Ascending aorta (tissue), 2 donors: ENCODE results near the gene RPS15. TPM values are rescaled to one million over a fixed set of nuclear protein-coding genes. Genes with fewer than 3 reads are reported as not detected.

Experiments
- DNase-seq, 2 donors: peaks; one replicate each; pipeline ENCODE4 v3.0.0-alpha.2; 2019; ENCODE audit warnings: low spot score in 2 of 2
- H3K27ac ChIP-seq, 2 donors: fragments of 200-600 bp; sonication (generic); one replicate each; pipeline ENCODE4 v1.5.1; 2016 to 2017; ENCODE audit warnings: mild to moderate bottlenecking in 1 of 2
- H3K27me3 ChIP-seq: fragments of 200-600 bp; sonication (generic); one replicate; pipeline ENCODE4 v1.5.1; 2017
- H3K36me3 ChIP-seq, 2 donors: fragments of 200-600 bp; sonication (generic); one replicate each; pipeline ENCODE4 v1.5.1; 2016
- H3K4me1 ChIP-seq, 2 donors: fragments of 200-600 bp; sonication (generic); one replicate each; pipeline ENCODE4 v1.5.1; 2016 to 2017; ENCODE audit warnings: mild to moderate bottlenecking in 1 of 2
- H3K4me3 ChIP-seq, 2 donors: fragments of 200-600 bp; sonication (generic); one replicate each; pipeline ENCODE4 v1.5.1; 2016 to 2017; ENCODE audit warnings: mild to moderate bottlenecking in 1 of 2
- H3K9me3 ChIP-seq, 2 donors: fragments of 200-600 bp; sonication (generic); one replicate each; pipeline ENCODE4 v1.5.1; 2016
- intact Hi-C: fragments of 100-400 bp; cut with DNase I; formaldehyde crosslinking; loops from one replicate; pipeline ENCODE4 v1.15.1; 2023
- total RNA-seq: library from RNA; depleted of rRNA; stranded (reverse); fragments of >200 nt; gene quantifications from one replicate; pipeline ENCODE4 v1.1.0, GENCODE V29; 2016
- TF ChIP-seq, protein P1 (sequence below), 3 experiments: fragments of 200-600 bp in 2 of 3; fragments of 450-650 bp in 1 of 3; sonication (generic) in 2 of 3; IDR thresholded peaks; one replicate each; pipeline ENCODE4 v1.5.1; 2016 to 2019; ENCODE audit warnings: antibody characterized with exemption in 3 of 3, mild to moderate bottlenecking in 1 of 3, moderate library complexity in 1 of 3

RPS15 gene
- total RNA-seq, 1 donor from 2014 or later = 3,111 TPM

DNA sequence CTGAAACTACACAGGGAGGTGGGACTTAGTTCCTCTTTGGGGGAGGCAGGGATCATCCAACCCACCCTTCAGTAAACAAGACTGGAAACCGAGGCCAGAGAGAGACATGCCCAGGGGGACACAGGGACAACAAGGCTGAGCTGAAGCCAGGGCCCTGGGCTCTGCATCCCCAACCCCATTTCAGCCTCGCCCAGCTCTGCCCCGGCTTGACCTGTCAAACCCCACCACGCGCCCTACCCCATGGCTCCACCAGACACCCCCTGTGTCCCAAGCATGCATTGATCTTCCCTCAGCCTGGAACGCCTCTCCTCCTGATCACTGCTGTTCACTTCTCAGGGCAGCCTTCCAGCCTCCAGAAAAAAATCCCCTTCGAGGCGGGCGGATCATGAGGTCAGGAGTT, 9.7 kb downstream of the RPS15 start:
- TF ChIP-seq, protein P1, sequence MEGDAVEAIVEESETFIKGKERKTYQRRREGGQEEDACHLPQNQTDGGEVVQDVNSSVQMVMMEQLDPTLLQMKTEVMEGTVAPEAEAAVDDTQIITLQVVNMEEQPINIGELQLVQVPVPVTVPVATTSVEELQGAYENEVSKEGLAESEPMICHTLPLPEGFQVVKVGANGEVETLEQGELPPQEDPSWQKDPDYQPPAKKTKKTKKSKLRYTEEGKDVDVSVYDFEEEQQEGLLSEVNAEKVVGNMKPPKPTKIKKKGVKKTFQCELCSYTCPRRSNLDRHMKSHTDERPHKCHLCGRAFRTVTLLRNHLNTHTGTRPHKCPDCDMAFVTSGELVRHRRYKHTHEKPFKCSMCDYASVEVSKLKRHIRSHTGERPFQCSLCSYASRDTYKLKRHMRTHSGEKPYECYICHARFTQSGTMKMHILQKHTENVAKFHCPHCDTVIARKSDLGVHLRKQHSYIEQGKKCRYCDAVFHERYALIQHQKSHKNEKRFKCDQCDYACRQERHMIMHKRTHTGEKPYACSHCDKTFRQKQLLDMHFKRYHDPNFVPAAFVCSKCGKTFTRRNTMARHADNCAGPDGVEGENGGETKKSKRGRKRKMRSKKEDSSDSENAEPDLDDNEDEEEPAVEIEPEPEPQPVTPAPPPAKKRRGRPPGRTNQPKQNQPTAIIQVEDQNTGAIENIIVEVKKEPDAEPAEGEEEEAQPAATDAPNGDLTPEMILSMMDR (IDR thresholded peaks at IDR 0.05) = no peak
- intact Hi-C loops = no loop called here
- no peak for DNase-seq
- Histone ChIP-seq H3K36me3 (no peaks in the 10 kb centered on the region), H3K9me3 (no peaks in the 10 kb centered on the region), H3K4me3 (no peak overlapping the region), H3K4me1 (peaks cover 15 to 18% of the 10 kb centered on the region in 2 donors), H3K27me3 (peaks cover 48% of the 10 kb centered on the region), H3K27ac (no peak overlapping the region)

DNA sequence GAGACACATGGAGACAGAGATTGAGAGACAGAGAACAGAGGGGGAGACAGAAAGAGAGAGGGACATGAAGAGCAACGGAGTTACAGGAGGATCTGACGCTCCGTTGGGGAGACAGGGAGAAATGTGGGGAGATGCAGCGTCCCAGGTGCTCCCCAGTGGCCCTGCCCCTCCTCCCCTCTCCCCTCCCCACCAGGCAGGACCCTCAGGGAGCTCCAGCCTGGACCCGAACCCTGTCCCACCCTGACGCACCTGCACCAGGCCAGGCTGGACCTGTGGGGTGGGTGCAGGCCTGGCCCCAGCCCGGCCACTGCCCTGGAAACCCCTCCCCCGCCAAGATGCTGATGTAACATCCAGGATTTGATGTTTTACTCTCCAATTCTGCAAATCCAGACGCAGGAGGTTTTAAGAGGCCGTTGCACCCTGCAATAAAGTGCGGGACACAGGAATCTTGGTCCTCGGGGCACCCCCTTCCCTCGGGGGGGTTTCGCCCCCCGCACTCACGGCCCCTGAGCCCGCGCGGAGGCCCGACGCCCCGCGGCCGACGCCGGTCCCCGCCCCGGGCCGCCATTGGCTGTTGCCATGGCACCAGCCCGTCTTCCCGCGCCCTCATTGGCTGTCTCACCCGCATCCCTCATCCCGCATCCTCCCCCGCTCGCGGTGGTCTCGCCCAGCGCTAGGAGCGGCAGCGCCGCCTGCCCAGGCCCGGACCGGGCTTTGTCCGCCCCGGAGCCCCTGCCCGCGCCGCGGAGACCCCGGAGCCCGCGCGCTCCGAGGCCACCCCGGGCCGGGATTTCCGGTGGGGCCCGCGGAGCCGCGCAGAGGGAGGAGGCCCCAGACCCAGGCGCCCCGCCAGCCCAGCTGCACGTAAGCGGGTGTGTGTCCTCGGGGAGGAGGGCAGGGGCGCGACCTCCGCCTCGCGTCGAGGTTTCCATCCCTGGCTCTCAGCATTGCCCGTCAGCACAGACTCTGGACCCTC, 11.6 kb downstream of the RPS15 start, which contains the start of gene APC2:
Gene APC2 (plus strand): TSS at position 655 of the 976 bp plus-strand sequence. CDS start 2,881 bp downstream, outside the sequence.
- TF ChIP-seq, protein P1 (IDR thresholded peaks at IDR 0.05) = no peak
- no peaks in the 10 kb centered on the region for H3K36me3 ChIP-seq
- intact Hi-C loops = no loop called here
- no peaks in the 10 kb centered on the region for H3K9me3 ChIP-seq
- H3K27ac ChIP-seq = no peak within 1 kb of the TSS
- peaks cover 22 to 28% of the 10 kb centered on the region in 2 donors for H3K4me1 ChIP-seq
- H3K4me3 ChIP-seq = no peak within 1 kb of the TSS
- peaks cover 48% of the 10 kb centered on the region for H3K27me3 ChIP-seq
- DNase-seq = no peak

DNA sequence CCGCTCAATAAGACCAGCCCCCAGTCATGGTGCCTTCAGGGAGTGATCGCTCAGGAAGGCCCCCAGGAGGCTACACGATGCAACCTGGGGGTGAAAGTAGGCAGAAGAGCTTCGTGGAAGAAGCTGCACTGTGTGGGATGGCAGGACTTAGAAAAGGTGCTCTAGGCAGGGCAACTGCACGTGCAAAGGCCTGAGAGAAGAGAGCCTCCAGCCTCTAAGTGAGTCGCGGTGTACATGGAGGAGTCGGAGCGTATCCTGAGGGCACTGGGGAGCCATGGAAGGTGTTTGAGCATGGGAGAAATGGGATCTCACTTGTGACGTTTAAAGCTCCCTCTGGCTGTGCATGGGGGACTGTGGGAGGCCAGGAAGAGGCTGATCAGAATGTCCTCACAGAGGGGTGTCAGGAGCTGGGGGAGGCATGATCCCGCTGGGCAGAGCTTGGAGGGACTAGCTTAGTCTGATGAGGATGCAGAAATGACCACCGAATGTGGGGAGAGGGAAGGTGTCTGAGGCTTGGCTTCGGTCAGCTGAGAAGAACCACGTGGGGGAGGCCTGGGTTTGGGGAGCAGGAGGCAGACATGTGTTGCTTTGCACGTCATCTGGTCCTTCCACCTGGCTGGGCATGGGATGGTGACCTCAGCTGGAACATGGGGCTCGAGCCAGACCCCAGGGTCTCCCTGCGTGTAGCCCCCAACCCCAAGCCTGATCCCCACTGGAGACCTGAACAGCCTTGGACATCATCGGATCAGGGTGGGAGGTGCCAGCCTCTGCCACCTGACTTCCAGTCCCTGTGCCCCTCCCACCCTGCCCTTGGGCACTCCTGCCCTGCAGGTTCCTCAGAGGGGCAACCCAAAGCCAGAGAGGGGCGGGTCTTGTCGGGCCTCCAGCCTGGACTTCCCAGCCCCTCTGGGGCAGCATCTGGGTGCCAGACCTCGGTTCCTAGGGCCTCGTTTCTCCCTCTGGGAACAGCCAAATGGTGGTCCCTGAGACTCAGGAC, 12.8 kb downstream of the RPS15 start:
- intact Hi-C loops = no loop called here
- Histone ChIP-seq H3K27ac (no peak overlapping the region), H3K27me3 (peaks cover 50% of the 10 kb centered on the region), H3K4me1 (peaks cover 17 to 18% of the 10 kb centered on the region in 2 donors), H3K4me3 (no peak overlapping the region), H3K9me3 (no peaks in the 10 kb centered on the region), H3K36me3 (no peaks in the 10 kb centered on the region)
- no peak for DNase-seq
- TF ChIP-seq, protein P1 (IDR thresholded peaks at IDR 0.05) = no peak

DNA sequence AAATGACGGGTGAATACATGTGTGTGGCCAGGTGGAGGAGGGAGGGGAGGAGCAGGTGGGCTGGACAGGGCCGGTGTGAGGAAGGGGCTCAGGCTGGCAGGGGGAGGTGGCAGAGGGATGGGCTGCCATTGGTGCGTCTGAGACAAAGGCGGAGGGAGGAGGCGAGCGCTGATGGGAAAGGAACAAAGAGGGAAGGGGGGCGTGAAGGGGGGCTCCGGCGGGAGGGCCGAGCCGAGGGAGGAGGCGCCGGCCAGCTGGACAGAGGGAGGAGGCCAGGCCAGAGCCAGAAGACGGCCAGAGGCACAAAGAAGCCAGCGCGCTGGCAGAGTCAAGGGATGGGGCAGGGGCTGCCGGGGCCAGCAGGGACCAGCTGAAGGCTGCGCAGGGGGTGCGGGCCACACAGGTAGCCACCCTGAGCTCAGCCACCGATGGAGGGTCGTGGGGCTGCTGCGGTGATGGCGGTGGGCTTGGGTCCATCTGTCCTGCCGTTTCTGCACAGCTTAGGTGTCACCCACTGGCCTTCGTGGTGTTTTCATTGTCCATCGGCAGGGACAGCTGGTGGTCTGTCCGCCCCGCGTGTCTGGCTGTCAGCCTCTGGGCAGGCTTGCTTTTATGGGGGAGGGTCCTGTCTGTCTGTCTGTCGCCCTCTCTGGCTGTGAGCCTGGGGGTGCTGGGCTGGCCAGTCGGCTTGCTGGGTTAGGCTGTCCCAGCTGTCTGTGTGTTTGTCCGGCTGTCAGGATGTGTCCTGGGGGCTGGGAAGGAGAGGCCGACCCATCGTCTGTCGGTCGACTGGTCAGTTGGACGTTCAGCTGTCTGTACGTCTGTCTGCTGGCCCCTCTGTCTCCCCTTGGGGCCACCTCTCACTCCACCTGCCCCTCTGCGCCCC, 14.0 kb downstream of the RPS15 start:
- Histone ChIP-seq H3K36me3 (no peaks in the 10 kb centered on the region), H3K27me3 (peaks cover 50% of the 10 kb centered on the region), H3K9me3 (no peaks in the 10 kb centered on the region), H3K4me3 (no peak overlapping the region), H3K27ac (no peak overlapping the region), H3K4me1 (peaks cover 11 to 14% of the 10 kb centered on the region in 2 donors)
- intact Hi-C loops = no loop called here
- TF ChIP-seq, protein P1 (IDR thresholded peaks at IDR 0.05) = no peak
- no peak for DNase-seq
